NCI-H82 (cell line): ENCODE data around the gene FAXDC2.
"Not testable (repeated sequence)": the region's sequence is repeated elsewhere in the genome, so short reads cannot be mapped to it uniquely, and the experiment has no call there.

Experiments used
- DNase-seq: peaks from one replicate; lab custom pipeline; 2025; lab: John Stamatoyannopoulos, UW

Gene FAXDC2

DNA sequence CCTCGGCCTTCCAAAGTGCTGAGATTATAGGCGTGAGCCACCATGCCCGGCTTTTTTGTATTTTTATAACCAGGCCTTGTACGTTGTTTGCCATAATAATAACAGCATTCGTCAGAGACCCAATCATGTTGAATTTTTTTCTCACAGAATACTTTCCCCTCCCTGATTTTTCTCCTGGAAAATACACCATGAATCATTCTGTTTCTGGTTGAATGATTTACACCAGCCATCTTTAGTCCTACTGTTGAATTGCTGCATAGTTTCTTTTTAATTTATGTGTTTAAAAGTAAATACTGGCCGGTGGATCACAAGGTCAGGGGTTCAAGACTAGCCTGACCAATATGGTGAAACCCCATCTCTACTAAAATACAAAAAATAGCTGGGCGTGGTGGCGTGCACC, 11.5 kb upstream of the FAXDC2 start:
- no peak for DNase-seq

DNA sequence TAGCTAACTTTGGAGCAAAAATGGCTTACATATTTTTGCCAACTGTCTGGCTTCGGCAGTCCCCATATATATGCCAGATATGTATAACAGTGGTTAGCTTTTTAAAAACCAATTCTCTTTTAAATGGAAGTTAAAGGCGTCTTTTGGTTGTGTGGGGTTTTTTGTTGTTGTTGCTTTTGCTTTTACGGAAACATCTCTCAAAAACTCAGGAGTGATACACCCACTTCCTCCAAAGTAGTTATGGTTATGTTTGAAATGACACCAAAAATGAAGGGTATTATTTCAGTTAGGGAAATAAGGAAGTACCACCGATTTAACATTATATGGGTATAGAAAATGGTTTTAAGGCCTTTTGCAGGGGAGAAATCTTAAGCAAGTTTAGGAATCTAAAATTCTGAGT, 10.4 kb upstream of the FAXDC2 start:
- no peak for DNase-seq

DNA sequence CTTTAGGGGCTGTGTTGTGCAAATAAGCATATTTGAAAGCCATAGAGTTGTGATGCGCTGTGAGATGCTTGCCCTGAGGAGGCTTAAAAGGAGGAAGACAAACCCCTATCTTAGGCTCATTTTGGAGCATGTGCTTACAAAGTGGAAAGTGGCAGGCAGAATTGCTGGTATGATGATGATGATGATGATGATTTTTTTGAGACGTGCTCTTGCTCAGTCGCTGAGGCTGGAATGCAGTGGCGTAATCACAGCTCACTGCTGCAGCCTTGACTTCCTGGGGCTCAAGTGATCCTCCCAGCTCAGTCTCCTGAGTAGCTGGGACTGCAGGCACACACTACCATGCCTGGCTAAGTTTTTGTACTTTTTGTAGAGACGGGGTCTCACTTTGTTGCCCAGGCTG, 9.7 kb upstream of the FAXDC2 start:
- DNase-seq = no peak

DNA sequence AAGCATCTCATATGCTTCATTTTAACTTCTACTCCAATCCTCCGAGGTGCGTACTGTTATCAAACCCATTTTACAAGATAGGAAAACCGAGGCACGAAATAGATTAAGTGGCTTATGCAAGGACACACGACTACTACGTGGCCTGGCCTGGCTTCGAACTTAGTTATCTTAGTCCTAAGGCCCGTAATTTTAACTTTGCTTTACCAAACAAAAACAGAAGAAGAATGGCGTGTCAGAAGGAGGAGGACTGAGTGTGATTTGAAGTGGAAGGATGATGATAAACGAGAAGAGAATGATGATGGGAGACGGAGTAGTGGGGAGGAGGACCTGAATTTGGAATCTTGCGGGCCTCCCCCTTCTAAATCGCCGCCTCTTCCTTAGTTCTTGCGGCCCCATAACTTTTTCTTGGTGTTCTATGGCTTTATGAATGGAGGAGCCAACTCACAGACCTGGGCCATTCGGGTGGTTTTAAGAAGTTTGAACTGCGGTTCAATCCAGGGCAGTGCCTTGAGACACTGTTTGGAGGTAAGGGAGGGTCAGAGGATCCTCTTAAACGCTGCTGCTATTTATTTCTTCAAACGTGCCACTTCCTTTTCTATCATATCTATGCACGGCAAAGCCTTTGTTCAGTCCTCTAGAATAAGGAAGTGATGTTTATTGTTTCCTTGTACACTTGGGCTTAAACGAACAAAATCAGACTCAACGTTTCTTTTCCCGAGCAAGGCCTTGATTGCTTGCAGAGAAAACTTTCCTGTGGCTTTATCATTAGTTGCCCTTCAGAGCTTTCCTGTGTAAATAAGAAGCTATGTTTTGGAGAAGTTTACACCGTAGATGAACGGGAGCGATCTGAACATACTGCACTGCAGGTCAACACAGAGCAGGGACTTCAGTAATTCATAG, 8.8 kb upstream of the FAXDC2 start:
- no peak for DNase-seq

DNA sequence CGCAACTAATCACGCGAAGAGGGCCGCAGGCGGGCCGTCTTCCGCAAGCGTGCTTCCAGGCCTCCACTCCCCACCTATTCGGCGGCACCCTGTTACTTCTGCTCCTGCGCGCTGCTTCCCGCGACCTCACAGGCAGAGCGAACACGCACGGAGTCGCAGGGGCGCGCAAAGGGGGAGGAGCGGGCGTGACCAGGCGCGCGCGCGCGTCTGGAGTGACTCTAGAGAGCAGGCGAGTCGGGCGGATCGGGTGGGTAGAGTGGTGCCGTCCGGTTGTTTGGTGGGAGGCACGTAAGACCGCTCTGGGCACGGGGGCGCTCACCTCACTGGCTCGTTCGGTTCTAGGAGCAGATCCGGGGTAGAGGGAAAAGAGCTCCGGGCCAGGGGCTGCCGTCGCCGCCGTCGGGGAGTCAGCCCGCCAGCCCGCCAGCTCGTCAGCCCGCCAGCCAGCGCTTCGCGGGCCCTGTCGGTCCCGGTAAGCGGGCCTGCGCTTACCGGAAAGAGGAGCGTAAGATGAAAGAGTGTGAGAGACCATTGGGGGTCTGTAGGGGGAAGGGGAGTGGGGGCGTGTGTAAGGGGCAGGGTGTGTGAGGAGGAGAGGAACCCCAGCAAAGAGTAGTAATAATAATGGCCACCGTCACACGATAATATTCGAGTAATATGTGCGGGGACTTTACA, 8.0 kb upstream of the FAXDC2 start, which contains the start of gene CNOT8:
Gene CNOT8 (plus strand): TSS at position 331 of the 675 bp plus-strand sequence. CDS start 4,652 bp downstream, outside the sequence.
- peak; percentile 98 for DNase-seq

DNA sequence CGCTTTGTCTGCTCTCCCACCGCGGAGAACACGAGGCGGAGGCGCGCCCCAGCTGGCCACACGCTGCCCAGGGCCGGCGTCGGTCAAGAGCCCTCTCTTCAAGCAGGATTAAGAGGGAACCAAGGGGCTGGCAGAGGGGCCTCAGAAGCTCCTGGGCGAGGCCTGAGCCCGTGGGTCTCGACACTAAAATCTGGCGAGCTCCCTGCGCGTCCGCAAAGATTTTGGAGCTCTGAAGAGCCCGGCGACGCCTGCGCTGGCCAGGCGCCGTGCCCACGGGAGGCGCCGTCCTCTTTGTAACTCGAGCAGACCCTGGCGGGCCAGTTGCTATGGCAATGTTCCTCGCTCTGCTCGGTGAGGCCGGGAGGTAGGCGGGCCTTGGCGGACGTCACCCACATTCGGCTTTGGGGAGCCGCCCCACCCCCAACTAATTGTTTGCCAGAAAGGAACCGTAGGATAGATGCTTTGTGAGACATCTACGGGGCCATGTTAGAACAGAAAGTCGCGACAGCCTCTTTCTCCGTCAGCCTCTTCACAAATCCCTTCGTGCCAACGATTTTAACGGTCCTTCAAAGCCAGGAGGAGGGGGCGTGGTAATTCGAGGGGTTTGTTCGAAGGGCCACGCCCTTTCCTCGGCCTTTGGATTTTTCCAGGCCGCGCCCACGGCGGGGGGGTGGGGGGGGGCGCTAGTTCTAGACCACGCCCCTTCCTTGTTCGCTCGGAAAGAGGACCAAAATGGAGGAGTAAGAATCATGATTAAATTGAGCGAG, 7.3 kb upstream of the FAXDC2 start:
- peak; percentile 97 for DNase-seq

DNA sequence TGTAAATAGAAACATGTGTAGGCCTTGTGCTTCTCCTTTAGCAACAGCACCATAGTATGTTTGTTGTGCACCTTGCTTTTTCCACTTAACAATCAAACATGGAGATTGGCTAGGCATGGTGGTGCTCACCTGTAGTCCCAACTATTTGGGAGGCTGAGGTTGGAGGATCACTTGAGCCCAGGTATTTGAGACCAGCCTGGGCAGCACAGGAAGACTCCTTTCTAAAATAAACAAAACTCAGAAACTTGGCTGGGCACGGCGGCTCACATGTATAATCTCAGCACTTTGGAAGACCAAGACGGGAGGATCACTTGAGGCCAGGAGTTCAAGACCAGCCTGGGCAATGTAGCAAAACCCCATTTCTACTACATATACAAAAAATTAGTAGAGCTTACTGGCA, 948 bp upstream of the FAXDC2 start:
- DNase-seq = no peak

DNA sequence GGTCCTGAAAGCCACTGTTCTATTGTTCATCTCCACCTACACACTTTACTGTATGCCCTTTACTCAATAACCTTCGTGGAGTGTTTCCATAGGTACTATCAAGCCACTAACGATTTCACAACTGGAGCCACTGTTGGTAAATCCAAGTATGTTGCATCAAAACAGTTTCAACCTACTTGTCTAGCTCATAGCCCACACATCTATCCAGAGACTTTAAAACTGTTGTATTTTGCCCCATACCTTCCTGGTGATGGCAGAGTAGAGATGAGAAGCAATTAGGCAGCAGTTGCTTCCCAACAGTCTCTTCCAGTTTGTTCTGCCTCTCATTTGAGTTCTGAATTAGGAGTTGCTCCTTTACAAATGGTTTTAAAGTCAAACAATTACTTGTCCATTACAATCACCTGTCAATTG, 607 bp downstream of the FAXDC2 start:
- DNase-seq = no peak

DNA sequence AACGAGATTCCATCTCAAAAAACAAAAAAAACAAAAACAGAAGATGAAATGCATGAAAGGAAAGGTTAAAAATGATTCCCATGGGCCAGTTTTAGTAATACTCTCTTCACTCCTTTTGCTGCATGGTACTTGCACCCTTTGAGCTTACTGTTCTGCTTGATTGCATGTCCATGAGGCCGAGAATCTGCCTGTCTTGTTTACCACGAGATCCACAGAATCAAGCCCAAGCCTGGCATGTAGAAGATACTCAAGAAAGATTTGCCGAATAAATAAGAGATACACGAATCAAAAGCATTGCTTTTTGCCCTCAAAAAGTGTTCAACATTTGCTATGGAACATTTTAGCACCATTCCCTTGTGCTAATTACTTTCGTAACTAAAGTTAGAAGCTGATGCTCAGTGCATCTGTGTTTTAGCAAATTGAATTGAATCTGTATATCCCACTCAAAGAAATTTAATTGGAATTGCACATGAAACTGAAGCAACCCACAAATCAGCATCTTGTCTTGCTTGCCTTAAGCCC, 1.1 kb downstream of the FAXDC2 start:
- DNase-seq = no peak

DNA sequence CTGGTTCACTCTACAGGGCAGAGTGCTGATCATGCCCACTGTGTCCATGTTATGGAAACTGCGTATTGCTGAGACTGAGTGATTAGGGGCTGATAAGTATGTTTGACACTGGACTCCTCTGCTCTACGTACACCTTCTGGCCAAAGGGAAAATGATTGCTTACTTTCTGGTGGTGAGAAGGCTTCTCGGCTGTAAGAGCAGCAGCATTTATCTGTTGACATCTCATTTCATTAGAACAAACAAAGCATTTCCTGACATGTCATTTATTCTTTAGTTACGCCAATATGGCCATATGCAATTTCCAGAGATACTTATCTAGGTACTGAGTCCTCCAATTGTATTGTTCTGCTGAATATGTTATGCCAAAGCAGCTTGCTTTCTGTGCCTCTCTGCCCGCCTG, 5.6 kb downstream of the FAXDC2 start:
- no peak for DNase-seq

DNA sequence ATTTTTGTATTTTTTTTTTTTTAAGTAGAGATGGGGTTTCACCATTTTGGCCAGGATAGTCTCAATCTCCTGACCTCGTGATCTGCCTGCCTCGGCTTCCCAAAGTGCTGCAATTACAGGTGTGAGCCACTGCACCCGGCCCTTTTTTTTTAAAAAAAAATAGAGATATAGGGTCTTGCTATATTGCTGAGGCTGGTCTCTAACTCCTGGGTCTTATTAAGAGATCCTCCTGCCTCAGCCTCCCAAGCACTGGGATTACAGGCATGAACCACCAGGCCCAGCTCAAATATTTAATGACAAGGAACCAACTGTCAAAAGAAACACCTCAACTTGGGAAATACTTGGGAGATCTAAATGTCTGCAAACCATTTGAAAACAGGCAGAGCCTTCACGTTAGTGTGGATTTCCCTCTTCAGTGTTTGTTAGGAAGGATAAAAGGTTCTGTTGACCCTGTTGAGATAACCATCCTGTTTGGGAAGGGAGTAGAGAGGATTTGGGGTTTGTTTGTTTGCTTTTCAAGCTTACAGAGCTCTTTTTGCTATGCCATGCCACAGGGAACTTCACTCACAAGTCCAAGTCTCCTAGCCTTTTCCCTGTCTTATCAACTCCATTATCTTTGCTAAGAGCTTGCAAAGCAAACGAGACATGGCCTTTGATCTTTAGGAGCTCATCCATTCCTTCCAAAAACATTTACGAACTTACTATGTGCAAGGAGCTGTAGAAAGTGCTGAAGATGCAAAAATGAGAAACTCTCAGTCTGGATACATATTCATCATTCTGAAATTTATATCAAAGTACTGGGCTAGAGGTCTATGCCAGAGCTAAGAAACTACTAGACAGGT, 7.5 kb downstream of the FAXDC2 start:
- DNase-seq = no peak

DNA sequence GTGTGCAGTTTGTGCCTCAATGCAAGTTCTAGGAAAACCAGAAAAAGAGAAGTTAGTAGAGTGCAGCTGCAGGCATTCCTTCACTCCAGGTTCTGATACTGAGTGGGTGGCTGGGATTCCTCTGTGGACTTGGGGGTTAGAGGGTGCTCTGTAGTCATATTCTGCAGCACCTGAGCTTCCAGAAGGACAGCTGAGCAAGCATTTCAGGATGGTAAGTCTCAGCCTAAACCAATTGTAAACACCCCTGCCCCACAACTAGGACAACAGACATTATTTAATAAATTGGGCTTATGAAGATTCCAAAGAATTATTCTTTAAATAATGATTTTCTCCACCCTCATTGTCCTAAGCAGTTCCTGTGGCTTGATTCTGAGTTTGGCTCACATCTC, 9.1 kb downstream of the FAXDC2 start:
- no peak for DNase-seq

DNA sequence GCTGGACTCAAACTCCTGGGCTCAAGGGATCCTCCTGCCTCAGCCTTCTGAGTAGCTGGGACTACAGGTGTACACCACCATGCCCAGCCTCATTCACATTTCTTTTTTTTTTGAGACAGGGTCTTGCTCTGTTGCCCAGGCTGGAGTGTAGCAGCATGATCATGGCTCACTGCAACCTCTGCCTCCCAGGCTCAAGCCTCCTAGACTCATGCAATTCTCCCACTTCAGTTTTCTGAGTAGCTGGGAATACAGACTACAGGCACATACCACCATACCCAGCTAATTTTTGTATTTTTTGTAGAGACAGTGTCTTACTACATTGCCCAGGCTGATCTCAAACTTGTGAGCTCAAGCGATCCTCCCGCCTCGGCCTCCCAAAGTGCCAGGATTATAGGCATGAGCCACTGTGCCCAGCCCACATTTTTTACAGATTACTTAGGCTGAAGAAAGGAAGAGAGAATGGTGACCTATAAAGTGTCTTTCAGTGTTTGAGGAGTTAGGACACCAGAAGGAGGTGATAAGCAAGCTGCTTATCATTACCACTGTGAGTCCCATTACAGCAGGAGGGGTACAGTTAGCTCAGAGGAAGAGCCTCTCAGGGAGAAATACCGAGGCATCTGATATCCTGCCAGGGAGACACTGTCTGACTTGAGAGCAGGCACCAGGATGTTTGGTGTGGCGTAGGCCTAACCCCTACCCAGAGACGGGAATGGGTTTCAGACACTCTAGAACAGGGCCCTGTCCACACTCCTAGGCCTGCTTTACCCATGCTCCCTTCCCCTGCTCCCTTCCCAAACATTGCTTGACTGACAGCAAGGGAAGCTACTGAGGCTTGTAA, 9.7 kb downstream of the FAXDC2 start:
- no peak for DNase-seq

DNA sequence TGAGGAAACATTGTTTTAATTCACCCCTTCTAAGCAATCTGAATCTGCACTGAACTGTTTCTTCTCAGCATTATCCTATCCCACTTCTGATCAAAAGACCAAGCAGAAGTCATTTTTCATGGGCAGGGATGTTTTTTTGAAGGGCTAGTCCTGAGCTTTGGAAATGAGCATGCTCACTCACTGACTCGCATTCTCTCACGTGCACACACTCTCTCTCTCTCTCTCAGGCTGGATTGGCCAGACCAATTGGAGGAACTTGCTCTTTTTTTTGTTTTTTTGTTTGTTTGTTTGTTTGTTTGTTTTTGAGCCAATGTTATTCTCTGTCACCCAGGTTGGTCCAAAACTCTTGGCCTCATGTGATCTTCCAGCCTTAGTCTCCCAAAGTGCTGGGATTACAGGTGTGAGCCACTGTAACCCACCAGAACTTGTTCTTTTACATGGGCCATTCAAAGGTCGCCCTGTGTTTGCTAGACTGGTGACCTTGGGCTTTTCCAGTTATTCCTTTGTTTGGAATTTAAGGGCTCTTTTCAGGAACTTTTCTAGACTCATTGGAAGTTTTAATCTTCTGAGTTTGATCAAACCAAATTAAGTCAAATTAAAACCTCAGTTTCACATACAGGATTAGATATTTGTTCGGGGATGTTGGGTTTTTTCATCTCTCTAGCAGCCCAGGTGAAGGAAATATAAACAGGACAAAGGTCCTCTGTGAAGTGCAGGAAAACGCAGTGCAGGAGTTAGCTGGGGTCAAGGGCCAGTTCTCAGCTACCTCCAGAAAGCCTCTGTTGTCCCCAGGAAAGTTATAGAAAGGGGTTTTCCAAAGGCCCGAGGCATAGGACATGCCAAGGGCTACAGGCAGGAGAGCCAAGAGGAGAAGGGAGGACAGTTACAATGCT, 13.1 kb downstream of the FAXDC2 start:
- DNase-seq = no peak

DNA sequence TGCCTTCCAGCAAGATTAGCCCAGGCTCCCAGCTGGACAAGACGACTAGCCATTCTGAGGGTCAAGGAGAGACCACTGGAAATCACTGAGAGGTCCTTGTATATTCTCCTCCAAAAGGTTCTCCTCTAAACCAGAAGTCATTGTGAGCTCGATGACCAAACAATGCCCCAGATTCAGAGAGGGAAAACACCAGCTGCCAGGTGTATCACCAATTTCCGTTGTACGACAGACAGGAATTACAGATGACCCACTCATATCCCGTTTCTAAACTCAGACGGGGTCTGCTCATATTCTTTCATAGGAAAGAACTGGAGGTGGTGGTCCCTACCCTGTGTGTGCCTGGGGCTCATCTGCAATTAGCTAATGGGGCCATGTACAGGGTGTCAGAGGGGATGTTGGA, 14.2 kb downstream of the FAXDC2 start:
- DNase-seq = no peak

DNA sequence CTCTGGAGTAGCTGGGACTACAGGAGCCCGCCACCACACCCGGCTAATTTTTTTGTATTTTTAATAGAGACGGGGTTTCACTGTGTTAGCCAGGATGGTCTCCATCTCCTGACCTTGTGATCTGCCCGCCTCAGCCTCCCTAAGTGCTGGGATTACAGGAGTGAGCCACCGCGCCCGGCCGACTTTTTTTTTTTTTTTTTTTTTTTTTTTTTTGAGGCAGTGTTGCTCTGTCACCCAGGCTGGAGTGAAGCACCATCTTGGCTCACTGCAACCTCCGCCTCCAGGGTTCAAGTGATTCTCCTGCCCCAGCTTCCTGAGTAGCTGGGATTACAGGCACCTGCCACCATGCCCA, 14.7 kb downstream of the FAXDC2 start:
- DNase-seq = not testable (repeated sequence)

DNA sequence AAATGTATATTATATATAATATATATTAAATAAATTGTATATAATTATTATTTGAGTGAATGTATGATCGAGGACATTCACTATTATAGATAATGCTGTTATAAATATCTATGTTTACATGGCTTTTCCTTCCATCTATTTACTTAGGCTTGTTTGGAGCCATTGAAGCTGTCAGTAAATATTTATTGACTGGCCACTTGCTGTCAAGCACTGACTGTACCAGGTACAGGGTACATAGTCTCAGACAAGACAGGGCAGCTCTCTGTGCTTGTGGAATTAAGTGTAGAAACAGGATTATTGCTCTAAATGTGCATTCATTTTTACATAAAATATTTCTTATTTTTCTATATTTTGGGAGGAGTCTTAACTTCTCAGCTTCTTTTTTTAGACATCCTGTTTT, 16.4 kb downstream of the FAXDC2 start:
- DNase-seq = no peak

DNA sequence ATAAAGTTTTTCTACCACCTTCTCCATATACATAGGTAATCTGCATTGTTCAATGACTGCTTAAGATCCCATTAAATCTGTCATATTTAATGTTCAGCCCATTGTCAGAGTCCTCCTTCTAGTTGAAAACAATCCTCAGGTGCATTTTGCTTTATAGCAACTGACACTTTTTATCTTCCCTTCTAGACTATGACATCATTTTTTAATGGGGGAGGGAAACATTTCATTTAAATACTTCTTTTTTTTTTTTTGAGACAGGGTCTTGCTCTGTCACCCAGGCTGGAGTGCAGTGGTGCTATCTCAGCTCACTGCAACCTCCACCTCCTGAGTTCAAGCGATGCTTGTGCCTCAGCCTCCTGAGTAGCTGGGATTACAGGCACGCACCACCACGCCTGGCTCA, 17.6 kb downstream of the FAXDC2 start:
- DNase-seq = not testable (repeated sequence)

DNA sequence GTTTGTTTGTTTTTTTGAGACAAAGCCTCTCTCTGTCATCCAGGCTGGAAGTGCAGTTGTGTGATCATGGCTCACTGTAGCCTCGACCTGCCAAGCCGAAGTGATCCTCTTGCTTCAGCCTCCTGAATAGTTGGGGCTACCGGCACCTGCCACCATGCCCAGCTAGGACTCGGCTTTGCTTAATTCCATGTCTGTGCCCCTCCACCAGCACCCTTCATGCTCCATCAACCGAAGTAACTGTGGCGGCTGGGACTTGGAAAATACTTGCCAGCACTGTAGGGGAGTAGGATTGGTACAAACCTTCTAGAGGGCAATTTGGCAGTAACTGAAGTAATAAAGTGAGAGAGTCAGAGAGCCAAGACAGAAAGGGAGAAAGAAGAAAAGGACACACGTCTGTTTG, 19.0 kb downstream of the FAXDC2 start:
- DNase-seq = peak; percentile 24

DNA sequence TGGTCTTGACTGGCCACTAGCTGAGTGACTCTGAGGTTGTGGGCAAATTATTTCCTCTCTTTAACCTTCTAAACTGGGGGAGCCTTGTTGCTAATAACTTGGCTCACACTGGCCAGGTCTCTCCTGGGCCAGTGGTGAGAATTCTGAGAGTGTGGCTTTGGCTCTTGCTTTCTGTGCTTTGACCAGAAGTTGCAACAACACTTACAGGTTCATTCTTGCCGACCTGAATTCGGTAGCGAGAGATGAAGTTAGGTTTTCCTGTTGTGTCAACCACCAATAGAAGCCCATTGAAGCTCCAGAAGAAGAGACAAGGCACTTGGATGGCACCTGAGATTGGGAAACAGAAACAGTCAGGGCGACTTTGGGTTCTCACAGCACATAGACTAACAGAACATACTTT, 19.8 kb downstream of the FAXDC2 start:
- DNase-seq = no peak
